Forelimb muscle (tissue), 1 donor: Measurements from ENCODE around the gene DTD1. TPM values are rescaled to one million over a fixed set of nuclear protein-coding genes. Genes with fewer than 3 reads are reported as not detected.
A peak's percentile ranks its signal among the peaks of the same experiment; 100 is the strongest.

ENCODE experiments used
- DNase-seq: peaks from one replicate; pipeline ENCODE4 v3.0.0-alpha.2; 2013; ENCODE audit warnings: low read depth
- polyA plus RNA-seq: library from polyadenylated mRNA; unstranded; fragments of 120-200 nt; gene quantifications from one replicate; pipeline ENCODE4 v1.2.1, GENCODE V29; 2013; ENCODE audit not compliant: insufficient read length

DTD1 gene
- polyA plus RNA-seq, 1 donor = 16.3 TPM

- no peak for DNase-seq
Observed at GRCh38 chr20:18615020-18615650, 27.3 kb downstream of the DTD1 start.

- DNase-seq = no peak
Observed at GRCh38 chr20:18621004-18621403, 33.1 kb downstream of the DTD1 start.

- no peak for DNase-seq
Observed at GRCh38 chr20:18623156-18623910, 35.5 kb downstream of the DTD1 start.

GRCh38 chr20:18624948-18625347 is 37.1 kb downstream of the DTD1 start:
- DNase-seq = no peak

GRCh38 chr20:18625907-18626655 is 38.2 kb downstream of the DTD1 start:
- no peak for DNase-seq

GRCh38 chr20:18628330-18628920 is 40.6 kb downstream of the DTD1 start:
- no peak for DNase-seq

GRCh38 chr20:18632196-18632789 is 44.4 kb downstream of the DTD1 start:
- no peak for DNase-seq

- no peak for DNase-seq
Observed at GRCh38 chr20:18633411-18633810, 45.6 kb downstream of the DTD1 start.

- DNase-seq = no peak
Observed at GRCh38 chr20:18634501-18634900, 46.6 kb downstream of the DTD1 start.

GRCh38 chr20:18635380-18635779 is 47.5 kb downstream of the DTD1 start:
- DNase-seq = no peak

GRCh38 chr20:18637224-18637623 is 49.4 kb downstream of the DTD1 start:
- no peak for DNase-seq

GRCh38 chr20:18638768-18639167 is 50.9 kb downstream of the DTD1 start:
- no peak for DNase-seq

GRCh38 chr20:18639501-18639979 is 51.7 kb downstream of the DTD1 start:
- peak; percentile 35 for DNase-seq

- no peak for DNase-seq
Observed at GRCh38 chr20:18645196-18645745, 57.4 kb downstream of the DTD1 start.

GRCh38 chr20:18645851-18646250 is 58.0 kb downstream of the DTD1 start:
- DNase-seq = no peak

GRCh38 chr20:18647777-18648176 is 59.9 kb downstream of the DTD1 start:
- no peak for DNase-seq

GRCh38 chr20:18650224-18650623 is 62.4 kb downstream of the DTD1 start:
- no peak for DNase-seq

GRCh38 chr20:18653736-18654447 is 66.0 kb downstream of the DTD1 start:
- DNase-seq = no peak

- no peak for DNase-seq
Observed at GRCh38 chr20:18654448-18654773, 66.6 kb downstream of the DTD1 start.

- DNase-seq = no peak
Observed at GRCh38 chr20:18657575-18657974, 69.7 kb downstream of the DTD1 start.
